Activated T-helper 17 cell treated with anti-CD3 and anti-CD28 coated beads, Interleukin-2, amount 50 U/mL, for 72 hours (primary cell): ENCODE data around the gene ZBTB47. TPM values are rescaled to one million over a fixed set of nuclear protein-coding genes. Genes with fewer than 3 reads are reported as not detected.

ENCODE experiments used
- ATAC-seq: fragments of 150-1000 bp; cut with Tn5 transposase; replicated peaks from 2 replicates; pipeline ENCODE4 v1.10.0; 2021; ENCODE audit warnings: mild to moderate bottlenecking, moderate library complexity
- H3K27ac Mint-ChIP-seq: one replicate; pipeline ENCODE4 v1.8.0; 2022; ENCODE audit warnings: mixed read lengths
- H3K27me3 Mint-ChIP-seq: one replicate; pipeline ENCODE4 v1.8.0; 2022; ENCODE audit warnings: mixed read lengths
- H3K36me3 Mint-ChIP-seq: one replicate; pipeline ENCODE4 v1.8.0; 2022; ENCODE audit warnings: low read depth, mild to moderate bottlenecking, mixed read lengths
- H3K4me1 Mint-ChIP-seq: one replicate; pipeline ENCODE4 v1.8.0; 2022; ENCODE audit warnings: mixed read lengths
- H3K4me3 Mint-ChIP-seq: one replicate; pipeline ENCODE4 v1.8.0; 2022; ENCODE audit warnings: mild to moderate bottlenecking, mixed read lengths
- H3K9me3 Mint-ChIP-seq: one replicate; pipeline ENCODE4 v1.8.0; 2022; ENCODE audit warnings: mixed read lengths
- total RNA-seq, 2 donors: library from RNA; stranded (reverse); gene quantifications; one replicate each; pipeline ENCODE4 v1.2.3, GENCODE V29; 2022

The ZBTB47 gene
- total RNA-seq, 2 donors from 2014 or later, result 0.19 to 1.2 TPM

DNA sequence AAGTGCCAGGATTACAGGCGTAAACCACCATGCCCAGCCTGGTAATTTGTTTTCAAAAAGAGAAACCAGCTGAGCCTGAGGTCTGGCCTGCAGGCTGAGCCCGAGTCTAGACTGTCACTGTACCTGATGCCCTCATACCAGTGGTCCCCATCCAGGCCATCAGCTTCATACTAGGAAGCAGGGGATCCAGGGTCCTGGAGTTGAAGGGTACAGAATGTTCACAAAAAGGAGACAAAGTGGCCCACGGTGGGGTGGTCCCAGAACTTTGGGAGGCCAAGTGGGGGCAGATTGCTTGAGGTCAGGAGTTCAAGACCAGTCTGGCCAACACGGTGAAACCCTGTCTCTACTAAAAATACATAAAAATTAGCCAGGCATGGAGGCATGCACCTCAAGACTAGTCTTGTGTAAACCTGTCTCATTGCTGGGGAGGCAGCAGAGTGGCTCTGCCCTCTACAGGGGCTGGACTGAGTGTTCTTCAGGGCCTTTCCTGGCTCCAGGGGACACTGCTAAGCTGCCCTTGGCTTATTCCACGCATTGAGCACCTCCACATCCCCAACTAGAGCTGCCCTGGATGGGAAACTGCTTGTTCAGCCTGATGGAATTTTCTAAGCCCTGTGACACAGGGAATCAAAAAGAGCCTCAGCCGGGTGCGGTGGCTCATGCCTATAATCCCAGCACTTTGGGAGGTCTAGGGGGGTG is 57.0 kb downstream of the ZBTB47 start:
- ATAC-seq, result no peak
- Mint-ChIP-seq H3K27ac (no peak overlapping the region), H3K27me3 (no peaks in the 10 kb centered on the region), H3K4me1 (no peaks in the 10 kb centered on the region), H3K36me3 (no peaks in the 10 kb centered on the region), H3K4me3 (no peak overlapping the region), H3K9me3 (no peaks in the 10 kb centered on the region)

DNA sequence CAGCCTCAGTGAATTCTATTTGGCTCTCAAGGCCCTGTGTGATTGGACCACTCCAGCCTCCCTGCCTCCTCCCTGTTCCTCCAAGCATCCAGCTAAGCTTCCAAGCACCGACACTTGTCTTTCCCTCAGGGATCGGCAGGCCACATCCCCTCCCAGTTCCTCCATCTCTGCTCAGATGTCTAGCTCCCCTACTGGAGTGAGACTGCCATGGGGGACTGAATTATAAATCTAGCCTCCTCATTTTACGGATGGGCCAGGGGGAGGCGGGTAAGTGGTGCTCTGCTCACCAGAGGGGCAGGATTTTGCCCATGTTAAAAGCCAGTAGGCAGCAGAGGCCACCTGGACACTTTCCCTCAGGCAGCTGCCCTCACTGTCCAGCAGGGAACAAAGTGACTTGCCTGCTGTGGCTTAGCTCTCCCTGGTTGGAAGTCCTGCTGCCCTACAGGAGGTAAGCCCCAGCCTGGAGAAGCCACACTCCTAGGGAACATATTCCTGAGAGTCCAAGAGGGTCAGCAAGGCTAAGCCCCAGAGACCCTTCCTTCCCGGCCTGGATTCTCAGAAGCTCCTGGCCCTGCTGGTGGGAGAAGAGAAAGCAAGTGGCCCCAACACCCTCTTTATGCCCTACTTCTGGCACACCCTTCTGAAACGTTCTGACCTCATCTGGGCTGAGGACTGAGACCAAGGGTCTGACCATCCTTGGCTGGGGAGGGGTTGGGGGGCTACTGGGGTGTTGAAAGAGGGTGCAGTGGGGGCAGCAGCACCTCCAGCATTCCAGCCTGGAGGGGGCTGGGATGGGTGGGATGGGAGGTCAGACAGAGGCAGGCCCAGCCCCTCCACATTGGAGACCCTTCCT is 58.2 kb downstream of the ZBTB47 start:
- no peak for ATAC-seq
- no peaks in the 10 kb centered on the region for H3K4me1 Mint-ChIP-seq
- H3K36me3 Mint-ChIP-seq, result no peaks in the 10 kb centered on the region
- H3K27ac Mint-ChIP-seq, result no peak overlapping the region
- H3K27me3 Mint-ChIP-seq, result no peaks in the 10 kb centered on the region
- no peak overlapping the region for H3K4me3 Mint-ChIP-seq
- no peaks in the 10 kb centered on the region for H3K9me3 Mint-ChIP-seq

DNA sequence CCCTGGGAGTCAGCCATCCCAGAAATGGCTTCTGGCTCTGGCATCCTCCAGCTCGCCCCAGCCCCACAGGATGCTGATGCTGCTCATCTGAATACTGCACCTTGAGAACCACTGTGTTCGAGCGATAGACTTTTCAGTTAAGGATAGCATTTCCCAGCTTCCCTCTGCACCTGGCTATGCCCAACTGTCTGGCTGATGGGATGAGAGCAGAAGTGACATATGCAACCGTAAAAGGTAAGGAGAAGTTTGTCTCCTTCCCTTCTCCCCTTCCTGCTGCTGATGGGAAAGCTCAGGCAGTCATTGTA is 58.8 kb downstream of the ZBTB47 start:
- H3K4me3 Mint-ChIP-seq, result no peak overlapping the region
- no peaks in the 10 kb centered on the region for H3K27me3 Mint-ChIP-seq
- H3K9me3 Mint-ChIP-seq, result no peaks in the 10 kb centered on the region
- H3K27ac Mint-ChIP-seq, result no peak overlapping the region
- ATAC-seq, result no peak
- H3K36me3 Mint-ChIP-seq, result no peaks in the 10 kb centered on the region
- no peaks in the 10 kb centered on the region for H3K4me1 Mint-ChIP-seq

DNA sequence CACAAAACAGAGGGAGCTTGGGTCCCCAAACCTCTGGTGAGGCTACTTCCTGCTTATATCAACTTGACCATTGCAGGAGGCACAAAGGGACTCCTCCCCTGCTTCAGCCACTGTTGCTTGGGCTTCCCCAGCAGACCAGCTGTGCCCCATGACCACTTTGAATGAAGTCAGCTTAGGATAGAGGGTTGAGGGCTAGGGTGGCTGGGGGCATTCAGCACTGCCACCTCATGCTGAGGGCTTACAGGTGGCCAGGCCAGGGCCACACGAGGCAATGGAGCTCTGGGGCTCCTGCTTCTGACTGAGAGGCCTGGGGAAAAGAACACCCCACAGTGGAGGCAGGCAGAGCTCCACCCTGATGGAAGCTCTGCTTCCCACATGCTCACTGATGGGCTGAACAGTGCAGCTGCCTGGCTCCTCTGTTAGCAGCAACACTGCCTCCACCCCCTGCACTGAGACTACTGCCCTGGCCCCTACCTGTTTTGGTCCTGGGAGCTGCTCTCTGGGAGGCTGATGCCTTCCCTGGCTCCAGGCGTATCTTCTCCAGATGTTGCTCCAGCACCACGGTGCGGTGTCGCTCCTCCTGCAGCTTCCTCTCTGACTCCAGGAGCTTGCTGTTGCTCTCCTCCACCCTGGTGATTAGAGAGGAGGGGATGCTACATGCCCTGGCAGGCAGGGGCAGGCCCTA is 59.3 kb downstream of the ZBTB47 start:
- Mint-ChIP-seq H3K4me3 (no peak overlapping the region), H3K27ac (peak overlapping the region; percentile 46), H3K27me3 (no peaks in the 10 kb centered on the region), H3K4me1 (no peaks in the 10 kb centered on the region), H3K36me3 (no peaks in the 10 kb centered on the region), H3K9me3 (no peaks in the 10 kb centered on the region)
- ATAC-seq, result no peak

DNA sequence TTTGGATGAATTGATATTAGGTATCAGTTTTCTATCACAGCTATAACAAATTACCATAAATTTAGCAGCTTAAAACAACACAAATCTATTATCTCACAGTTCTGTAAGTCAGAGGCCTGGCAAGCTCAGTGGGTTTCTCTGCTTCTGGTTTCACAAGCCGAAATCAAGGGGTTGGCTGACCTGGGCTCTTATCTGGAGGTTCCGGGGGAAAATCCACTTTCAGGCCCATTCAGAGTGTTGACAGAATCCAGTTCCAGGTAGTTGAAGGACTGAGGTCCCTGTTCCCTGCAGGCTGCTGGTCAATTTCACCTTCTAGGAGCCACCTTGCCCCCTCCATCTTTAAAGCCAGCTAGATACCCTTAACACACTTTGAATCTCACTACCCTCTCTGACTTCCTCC is 60.2 kb downstream of the ZBTB47 start:
- no peaks in the 10 kb centered on the region for H3K36me3 Mint-ChIP-seq
- no peak for ATAC-seq
- H3K4me3 Mint-ChIP-seq, result no peak overlapping the region
- no peaks in the 10 kb centered on the region for H3K9me3 Mint-ChIP-seq
- no peaks in the 10 kb centered on the region for H3K4me1 Mint-ChIP-seq
- H3K27me3 Mint-ChIP-seq, result no peaks in the 10 kb centered on the region
- no peak overlapping the region for H3K27ac Mint-ChIP-seq

DNA sequence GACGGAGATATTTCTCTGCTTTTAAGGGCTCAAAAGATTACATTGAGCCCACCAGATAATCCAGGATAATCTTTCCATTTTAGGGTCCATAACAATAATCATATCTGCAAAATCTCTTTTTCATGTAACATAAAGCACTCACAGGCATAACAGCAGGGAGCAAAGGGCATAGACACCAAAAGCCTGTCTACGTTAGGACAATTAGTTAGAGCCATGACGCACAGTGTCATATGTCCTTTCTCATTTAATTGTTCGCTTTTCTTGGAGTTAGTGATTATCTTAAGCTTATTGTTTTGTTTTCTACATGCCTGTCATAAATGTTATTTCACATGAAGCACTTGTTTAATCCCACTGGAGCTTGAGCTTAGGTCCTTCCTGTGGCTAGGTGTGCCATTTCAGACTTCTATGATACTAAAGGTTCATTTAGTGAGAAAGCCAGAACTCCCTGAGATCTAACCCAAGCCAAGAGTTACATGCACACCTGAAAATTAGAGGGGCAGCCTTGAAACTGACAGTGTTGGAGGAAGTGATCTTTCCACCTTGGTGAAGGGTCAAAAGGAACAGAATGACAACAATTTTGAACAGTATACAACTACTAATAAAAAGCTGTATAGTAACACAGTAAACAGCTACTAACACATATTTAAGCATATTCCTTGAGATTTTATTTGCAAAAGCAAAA is 60.8 kb downstream of the ZBTB47 start:
- no peaks in the 10 kb centered on the region for H3K4me1 Mint-ChIP-seq
- H3K27me3 Mint-ChIP-seq, result no peaks in the 10 kb centered on the region
- no peak for ATAC-seq
- no peaks in the 10 kb centered on the region for H3K36me3 Mint-ChIP-seq
- H3K27ac Mint-ChIP-seq, result no peak overlapping the region
- no peak overlapping the region for H3K4me3 Mint-ChIP-seq
- no peaks in the 10 kb centered on the region for H3K9me3 Mint-ChIP-seq

Other genes with a start within 250 kb of the ZBTB47 start
- gene LYZL4, start 243.1 kb upstream of the ZBTB47 start, total RNA-seq, result not detected
- gene VIPR1, start 151.1 kb upstream of the ZBTB47 start, total RNA-seq, result 10 to 100 TPM in 1 of 2 donors, 1 to 10 TPM in 1; 1.9 to 12.1 TPM
- gene SEC22C, start 71.7 kb upstream of the ZBTB47 start, total RNA-seq, result 10 to 100 TPM; 32.3 to 46.9 TPM
- 10 to 100 TPM; 55.7 to 69.8 TPM for gene SS18L2, start 62.8 kb upstream of the ZBTB47 start, total RNA-seq
- 100 to 1,000 TPM in 1 of 2 donors, 10 to 100 TPM in 1; 81.8 to 122 TPM for gene NKTR, start 53.0 kb upstream of the ZBTB47 start, total RNA-seq
- gene KLHL40, start 31.8 kb downstream of the ZBTB47 start, total RNA-seq, result not detected
- not detected for gene HHATL, start 49.1 kb downstream of the ZBTB47 start, total RNA-seq
- under 1 TPM in 1 of 2 donors, not detected in 1; 0.24 TPM for gene CCDC13, start 119.6 kb downstream of the ZBTB47 start, total RNA-seq
- gene HIGD1A, start 150.8 kb downstream of the ZBTB47 start, total RNA-seq, result 10 to 100 TPM; 46.4 to 84.4 TPM
- 1 to 10 TPM in 1 of 2 donors, under 1 TPM in 1; 0.77 to 1.3 TPM for gene ACKR2, start 155.7 kb downstream of the ZBTB47 start, total RNA-seq
- not detected for gene CYP8B1, start 222.2 kb downstream of the ZBTB47 start, total RNA-seq